Upper lobe of left lung (tissue), 6 donors: ENCODE measurements around the gene AGRN. TPM values are rescaled to one million over a fixed set of nuclear protein-coding genes. Genes with fewer than 3 reads are reported as not detected.
A peak's percentile ranks its signal among the peaks of the same experiment; 100 is the strongest.

ENCODE experiments used
- ATAC-seq, 2 donors: fragments of 200-7000 bp; cut with Tn5 transposase; one replicate each; pipeline ENCODE4 v1.9.1; 2022; ENCODE audit warnings: mild to moderate bottlenecking in 2 of 2, moderate library complexity in 2 of 2; ENCODE audit not compliant: low FRiP score in 2 of 2
- DNase-seq, 2 donors: peaks; one replicate each; pipeline ENCODE4 v3.0.0-alpha.2; 2019 to 2020
- H3K27ac ChIP-seq, 4 donors: fragments of 200-600 bp; sonication (generic); one replicate each; pipeline ENCODE4 v1.5.1; 2016 to 2019
- H3K27me3 ChIP-seq, 4 donors: fragments of 200-600 bp; sonication (generic); one replicate each; pipeline ENCODE4 v1.5.1; 2017 to 2019
- H3K36me3 ChIP-seq, 4 donors: fragments of 200-600 bp; sonication (generic); one replicate each; pipeline ENCODE4 v1.5.1; 2016 to 2019
- H3K4me1 ChIP-seq, 4 donors: fragments of 200-600 bp; sonication (generic); one replicate each; pipeline ENCODE4 v1.5.1; 2018 to 2019
- H3K4me3 ChIP-seq, 4 donors: fragments of 200-600 bp; sonication (generic); one replicate each; pipeline ENCODE4 v1.5.1; 2017 to 2019; ENCODE audit warnings: mild to moderate bottlenecking in 2 of 4, moderate library complexity in 1 of 4
- H3K9me3 ChIP-seq, 4 donors: fragments of 200-600 bp; sonication (generic); one replicate each; pipeline ENCODE4 v1.5.1; 2018 to 2019
- EP300 ChIP-seq, 4 donors: sonication (generic); formaldehyde crosslinking; IDR thresholded peaks; one replicate each; pipeline ENCODE4 v1.5.1; 2017; ENCODE audit warnings: antibody characterized with exemption in 4 of 4, control low read depth in 2 of 4
- POLR2A ChIP-seq, 4 donors: fragments of 450-650 bp; IDR thresholded peaks; one replicate each; pipeline ENCODE4 v1.5.1; 2016 to 2017; ENCODE audit warnings: antibody characterized with exemption in 4 of 4, mild to moderate bottlenecking in 2 of 4
- POLR2AphosphoS5 ChIP-seq, 2 donors: sonication (generic); formaldehyde crosslinking; IDR thresholded peaks; one replicate each; pipeline ENCODE4 v1.5.1; 2017; ENCODE audit warnings: antibody characterized with exemption in 2 of 2
- WGBS, 2 donors: methylation state at CpG; one replicate each; pipeline ENCODE4 v1.1.5; 2017 to 2018; 5-methylcytosine and 5-hydroxymethylcytosine counted together
- total RNA-seq, 6 donors: library from RNA; depleted of rRNA in 4 of 6; stranded (reverse); fragments of >200 nt in 4 of 6; gene quantifications; one replicate each; pipeline versions ENCODE4 v1.1.0 to v1.2.1, GENCODE V29; 2016 to 2021
- TF ChIP-seq, protein P1 (sequence below), 6 experiments: fragments of 450-650 bp in 4 of 6; fragments of 200-600 bp in 2 of 6; sonication (generic) in 2 of 6; IDR thresholded peaks; one replicate each; pipeline ENCODE4 v1.5.1; 2016 to 2019; ENCODE audit warnings: antibody characterized with exemption in 6 of 6
- donor health status: DM: no; HTN: no; CAD: no; lungs with moderate emphysema.
- donor health status: DM: no; HTN: yes; CAD: no; lungs with severe emphysema.

The AGRN gene
- total RNA-seq, 6 donors from 2014 or later: 91.0 to 316 (median 157) TPM

DNA sequence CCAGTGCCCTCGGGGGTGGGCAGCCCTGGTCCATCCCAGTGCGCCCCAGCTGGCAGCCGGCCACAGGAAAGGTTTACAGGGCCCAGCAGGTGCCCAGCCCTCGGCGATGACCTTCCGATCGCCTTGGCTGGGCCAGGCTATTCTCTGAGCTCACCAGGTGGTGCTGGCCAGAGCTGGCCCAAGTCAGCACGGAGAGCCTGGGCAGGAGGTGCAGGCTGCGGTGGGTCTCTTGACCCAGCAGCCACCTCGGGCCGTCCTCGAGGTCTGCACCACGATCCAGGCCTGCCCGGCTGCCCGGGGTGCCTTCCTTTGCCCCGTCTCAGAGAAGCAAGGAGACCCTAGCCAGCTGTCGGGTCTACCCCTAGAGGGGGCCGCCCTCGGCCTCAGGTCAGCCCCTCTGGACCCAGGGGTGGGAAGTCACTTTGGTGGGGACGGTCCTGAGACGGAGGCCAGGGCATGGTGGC is 38.4 kb upstream of the AGRN start:
- TF ChIP-seq POLR2A (IDR thresholded peaks at IDR 0.05): no peak
- TF ChIP-seq, protein P1, sequence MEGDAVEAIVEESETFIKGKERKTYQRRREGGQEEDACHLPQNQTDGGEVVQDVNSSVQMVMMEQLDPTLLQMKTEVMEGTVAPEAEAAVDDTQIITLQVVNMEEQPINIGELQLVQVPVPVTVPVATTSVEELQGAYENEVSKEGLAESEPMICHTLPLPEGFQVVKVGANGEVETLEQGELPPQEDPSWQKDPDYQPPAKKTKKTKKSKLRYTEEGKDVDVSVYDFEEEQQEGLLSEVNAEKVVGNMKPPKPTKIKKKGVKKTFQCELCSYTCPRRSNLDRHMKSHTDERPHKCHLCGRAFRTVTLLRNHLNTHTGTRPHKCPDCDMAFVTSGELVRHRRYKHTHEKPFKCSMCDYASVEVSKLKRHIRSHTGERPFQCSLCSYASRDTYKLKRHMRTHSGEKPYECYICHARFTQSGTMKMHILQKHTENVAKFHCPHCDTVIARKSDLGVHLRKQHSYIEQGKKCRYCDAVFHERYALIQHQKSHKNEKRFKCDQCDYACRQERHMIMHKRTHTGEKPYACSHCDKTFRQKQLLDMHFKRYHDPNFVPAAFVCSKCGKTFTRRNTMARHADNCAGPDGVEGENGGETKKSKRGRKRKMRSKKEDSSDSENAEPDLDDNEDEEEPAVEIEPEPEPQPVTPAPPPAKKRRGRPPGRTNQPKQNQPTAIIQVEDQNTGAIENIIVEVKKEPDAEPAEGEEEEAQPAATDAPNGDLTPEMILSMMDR (IDR thresholded peaks at IDR 0.05): no peak
- TF ChIP-seq EP300 (IDR thresholded peaks at IDR 0.05): no peak
- no peak for TF ChIP-seq POLR2AphosphoS5 (IDR thresholded peaks at IDR 0.05)
- peaks cover 0 to 5% (median 0%) of the 10 kb centered on the region in 4 donors for H3K27me3 ChIP-seq
- ATAC-seq (no peak), DNase-seq (peak in 1 of 2 donors; percentile 79)
- H3K4me1 ChIP-seq: peaks cover 2 to 6% (median 4%) of the 10 kb centered on the region in 4 donors
- no peaks in the 10 kb centered on the region for H3K9me3 ChIP-seq
- no peaks in the 10 kb centered on the region for H3K36me3 ChIP-seq
- no peak overlapping the region for H3K4me3 ChIP-seq
- no peak overlapping the region for H3K27ac ChIP-seq
- WGBS, 2 donors: 57 to 78% methylated on average over 1 to 12 of the region's 21 CpGs

DNA sequence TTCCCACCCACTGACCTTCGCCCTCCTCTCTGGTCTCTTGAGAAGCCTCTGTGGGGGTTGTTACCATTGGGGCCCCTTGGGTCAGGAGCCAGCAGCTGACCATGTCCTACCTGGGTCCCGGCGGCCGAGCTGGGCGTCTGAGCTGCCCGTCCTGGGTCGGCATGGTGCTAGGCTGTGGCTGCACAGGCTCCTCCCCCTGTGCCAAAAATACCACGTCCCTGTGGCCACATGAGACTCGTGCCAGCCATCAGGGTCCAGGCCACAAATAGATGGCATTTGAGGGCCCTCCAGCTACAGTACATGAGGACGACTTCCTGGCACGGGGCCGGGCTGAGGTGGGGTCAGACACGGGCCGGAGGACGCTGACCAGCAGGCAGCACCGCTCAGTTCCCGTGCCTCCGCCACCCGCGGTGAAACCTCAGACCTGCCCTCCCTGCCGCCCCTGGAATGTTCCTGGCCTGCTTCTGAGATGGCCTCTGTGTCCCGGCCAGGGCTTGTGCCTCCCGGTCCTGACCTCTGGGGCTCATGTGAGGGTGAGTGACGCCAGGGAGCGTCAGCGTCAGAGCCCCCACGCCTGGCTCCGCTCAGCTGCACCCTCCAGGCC is 37.9 kb upstream of the AGRN start, which contains the start of gene PERM1:
Gene PERM1, minus strand, starts transcription at position 139 of the 604 bp plus-strand sequence. CDS start 1,064 bp downstream, outside the sequence.
- H3K27ac ChIP-seq: no peak within 1 kb of the TSS
- DNase-seq (peak in 1 of 2 donors; percentile 79), ATAC-seq (no peak)
- H3K4me3 ChIP-seq: no peak within 1 kb of the TSS
- peaks cover 2 to 6% (median 4%) of the 10 kb centered on the region in 4 donors for H3K4me1 ChIP-seq
- no peaks in the 10 kb centered on the region for H3K36me3 ChIP-seq
- no peak for TF ChIP-seq POLR2A (IDR thresholded peaks at IDR 0.05)
- TF ChIP-seq, protein P1 (IDR thresholded peaks at IDR 0.05): no peak
- no peak for TF ChIP-seq POLR2AphosphoS5 (IDR thresholded peaks at IDR 0.05)
- no peak for TF ChIP-seq EP300 (IDR thresholded peaks at IDR 0.05)
- no peaks in the 10 kb centered on the region for H3K9me3 ChIP-seq
- 70% methylated on average over 22 of the region's 28 CpGs; no CpG with 5 or more reads in 1 of the 2 donors for WGBS, 2 donors
- H3K27me3 ChIP-seq: peaks cover 0 to 5% (median 0%) of the 10 kb centered on the region in 4 donors

DNA sequence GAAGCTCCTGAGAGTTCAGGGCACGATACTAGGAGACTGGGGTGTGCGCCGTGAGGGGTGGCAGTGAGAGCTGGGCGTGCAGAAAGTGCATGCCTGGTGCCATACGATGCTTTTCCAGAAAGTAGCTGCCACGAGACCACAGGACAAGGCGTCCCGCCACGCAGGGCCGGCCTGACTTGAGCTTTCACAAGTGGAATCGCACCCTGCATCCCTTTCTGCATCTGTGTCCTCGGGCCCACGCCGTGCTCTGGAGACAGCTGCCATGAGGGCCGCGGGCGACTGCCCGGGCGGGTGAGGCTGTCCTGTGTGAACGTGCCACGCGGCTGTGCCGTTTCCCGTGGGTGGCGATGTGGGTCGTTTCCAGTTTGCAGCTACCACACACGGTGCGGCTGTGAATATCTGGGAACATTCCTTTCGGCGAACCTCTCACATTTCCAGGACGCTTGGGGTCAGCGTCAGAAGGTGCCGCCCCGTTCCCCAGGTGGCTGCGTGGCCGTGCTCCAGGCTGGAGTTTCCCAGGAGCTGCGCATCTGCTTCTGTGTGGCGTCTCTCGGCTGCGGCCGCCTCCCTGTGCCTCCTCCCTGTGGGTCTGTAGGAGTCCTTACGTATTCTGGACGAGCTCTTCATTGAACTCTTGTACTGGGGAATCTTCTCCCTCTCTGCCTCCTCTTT is 37.0 kb upstream of the AGRN start:
- Histone ChIP-seq H3K36me3 (no peaks in the 10 kb centered on the region), H3K4me3 (no peak overlapping the region), H3K27ac (no peak overlapping the region), H3K4me1 (peaks cover 2 to 6% (median 4%) of the 10 kb centered on the region in 4 donors), H3K27me3 (peaks cover 0 to 5% (median 0%) of the 10 kb centered on the region in 4 donors), H3K9me3 (no peaks in the 10 kb centered on the region)
- WGBS, 2 donors: 81 to 83% methylated on average over 38 to 43 of the region's 43 CpGs
- TF ChIP-seq EP300 (IDR thresholded peaks at IDR 0.05) (no peak), POLR2AphosphoS5 (IDR thresholded peaks at IDR 0.05) (no peak), POLR2A (IDR thresholded peaks at IDR 0.05) (no peak)
- TF ChIP-seq, protein P1 (IDR thresholded peaks at IDR 0.05): no peak
- ATAC-seq (no peak), DNase-seq (peak in 1 of 2 donors; percentile 83)

DNA sequence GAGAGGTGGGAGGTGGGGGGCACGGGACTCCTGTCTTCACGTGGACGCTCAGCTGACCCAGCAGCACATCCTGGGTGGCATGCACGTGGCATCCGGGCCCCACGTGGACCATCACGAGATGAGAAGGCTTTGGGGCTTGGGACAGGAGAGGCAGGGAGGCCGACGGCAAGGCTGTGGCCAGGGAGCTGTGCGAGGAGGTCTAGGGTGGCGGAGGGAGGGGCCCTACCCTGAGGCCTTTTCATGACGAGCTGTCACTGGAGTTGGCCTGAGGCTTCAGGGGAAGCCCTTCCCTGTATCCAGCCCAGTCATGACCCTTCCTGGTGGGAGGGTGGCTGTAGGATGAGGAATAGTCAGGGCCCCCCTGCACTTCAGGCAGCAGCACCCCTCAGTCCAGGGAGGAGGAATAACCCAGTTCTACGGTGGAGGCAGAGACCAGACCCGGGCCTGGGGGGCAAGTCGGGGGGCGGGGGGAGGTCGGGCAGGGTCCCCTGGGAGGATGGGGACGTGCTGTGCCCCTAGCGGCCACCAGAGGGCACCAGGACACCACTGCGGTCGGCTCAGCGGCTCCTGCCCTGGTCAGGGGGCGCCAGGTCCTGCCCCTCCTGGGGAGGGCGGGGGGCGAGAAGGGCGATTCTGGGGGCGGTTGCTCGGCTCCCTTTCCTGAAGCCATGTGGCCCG is 36.0 kb upstream of the AGRN start:
- peak overlapping the region in 1 of 4 donors; percentile 0 for H3K4me3 ChIP-seq
- no peak for TF ChIP-seq POLR2AphosphoS5 (IDR thresholded peaks at IDR 0.05)
- TF ChIP-seq, protein P1 (IDR thresholded peaks at IDR 0.05): peak; percentile 59 to 98 (median 74)
- peaks cover 0 to 5% (median 0%) of the 10 kb centered on the region in 4 donors for H3K27me3 ChIP-seq
- ATAC-seq: peak; percentile 73 to 87
- peaks cover 2 to 6% (median 4%) of the 10 kb centered on the region in 4 donors for H3K4me1 ChIP-seq
- H3K36me3 ChIP-seq: no peaks in the 10 kb centered on the region
- no peaks in the 10 kb centered on the region for H3K9me3 ChIP-seq
- DNase-seq: peak; percentile 49 to 90
- 21 to 27% methylated on average over 18 to 29 of the region's 29 CpGs for WGBS, 2 donors
- H3K27ac ChIP-seq: no peak overlapping the region
